Stimulated activated CD4-positive, alpha-beta T cell treated with anti-CD3 and anti-CD28 coated beads, TNF-alpha, amount 100 ng/mL, for 4 hours (primary cell): ENCODE measurements around the gene EPHA1.

Experiments used
- DNase-seq, 3 experiments: peaks; one replicate each; pipeline ENCODE4 v3.0.0-alpha.2; 2020; ENCODE audit warnings: low read depth in 3 of 3

Gene EPHA1

DNA sequence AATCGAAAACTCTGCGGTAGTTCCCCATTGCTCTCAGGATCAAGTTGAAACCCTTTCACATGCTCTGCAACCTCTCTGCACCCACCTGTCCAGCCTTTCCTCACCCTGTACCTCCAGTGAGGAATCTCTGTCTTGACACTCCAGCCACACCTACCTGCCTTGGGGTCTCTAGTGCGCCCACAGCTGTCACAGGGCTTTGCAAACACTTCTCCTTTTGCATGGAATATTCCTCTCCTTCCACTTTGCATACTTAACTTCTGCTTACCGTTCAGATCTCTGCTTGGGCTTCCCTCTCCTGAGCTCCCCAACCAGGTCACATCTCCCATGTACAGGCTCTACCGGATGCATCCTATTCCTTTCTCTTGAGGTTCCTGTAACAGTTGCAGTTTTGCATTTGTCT lies 34.1 kb downstream of the EPHA1 start:
- DNase-seq, result no peak

DNA sequence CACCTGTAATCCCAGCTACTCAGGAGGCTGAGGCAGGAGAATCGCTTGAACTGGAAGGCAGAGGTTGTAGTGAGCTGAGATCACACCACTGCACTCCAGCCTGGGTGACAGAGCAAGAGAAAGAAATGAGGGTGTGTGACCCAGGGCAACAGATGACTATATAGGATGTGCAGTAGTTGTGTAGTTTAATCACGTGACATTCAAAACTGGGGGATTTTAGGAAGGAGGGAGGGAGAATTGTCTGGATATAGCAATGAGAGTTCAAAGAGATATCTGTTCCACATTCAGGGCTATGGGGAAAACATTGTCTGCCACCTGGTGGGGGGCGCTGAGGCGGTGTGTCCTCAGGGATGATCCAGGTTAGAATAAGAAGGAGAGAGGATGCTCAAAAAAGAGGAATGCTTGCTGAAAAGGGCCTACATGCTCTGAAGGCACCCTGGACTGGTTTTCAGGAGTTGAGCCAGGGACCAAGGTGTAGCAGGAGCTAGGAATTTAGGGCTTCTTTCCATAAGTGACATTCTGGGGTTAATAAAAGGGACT lies 35.3 kb downstream of the EPHA1 start:
- no peak for DNase-seq

DNA sequence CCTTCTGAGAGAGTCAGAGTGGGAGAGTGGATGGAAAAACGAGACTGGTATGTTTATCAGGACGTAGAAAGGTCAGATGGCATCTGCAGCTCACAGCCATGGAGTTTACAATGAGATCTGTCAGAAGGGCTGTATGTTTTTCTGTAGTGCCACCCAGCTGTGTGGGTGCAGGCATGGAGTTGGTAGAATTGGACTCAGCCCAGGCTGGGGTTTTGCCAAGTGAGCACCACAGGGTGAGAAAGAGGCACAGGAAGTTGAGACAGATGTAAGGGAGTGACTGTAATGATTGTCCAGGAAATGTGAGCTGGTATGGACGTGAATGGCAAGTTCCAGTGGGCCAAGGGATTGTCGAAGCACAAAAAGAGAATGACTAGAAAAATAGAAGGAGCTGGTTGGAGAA lies 36.6 kb downstream of the EPHA1 start:
- DNase-seq, result peak in 1 of 3 experiments; percentile 32

DNA sequence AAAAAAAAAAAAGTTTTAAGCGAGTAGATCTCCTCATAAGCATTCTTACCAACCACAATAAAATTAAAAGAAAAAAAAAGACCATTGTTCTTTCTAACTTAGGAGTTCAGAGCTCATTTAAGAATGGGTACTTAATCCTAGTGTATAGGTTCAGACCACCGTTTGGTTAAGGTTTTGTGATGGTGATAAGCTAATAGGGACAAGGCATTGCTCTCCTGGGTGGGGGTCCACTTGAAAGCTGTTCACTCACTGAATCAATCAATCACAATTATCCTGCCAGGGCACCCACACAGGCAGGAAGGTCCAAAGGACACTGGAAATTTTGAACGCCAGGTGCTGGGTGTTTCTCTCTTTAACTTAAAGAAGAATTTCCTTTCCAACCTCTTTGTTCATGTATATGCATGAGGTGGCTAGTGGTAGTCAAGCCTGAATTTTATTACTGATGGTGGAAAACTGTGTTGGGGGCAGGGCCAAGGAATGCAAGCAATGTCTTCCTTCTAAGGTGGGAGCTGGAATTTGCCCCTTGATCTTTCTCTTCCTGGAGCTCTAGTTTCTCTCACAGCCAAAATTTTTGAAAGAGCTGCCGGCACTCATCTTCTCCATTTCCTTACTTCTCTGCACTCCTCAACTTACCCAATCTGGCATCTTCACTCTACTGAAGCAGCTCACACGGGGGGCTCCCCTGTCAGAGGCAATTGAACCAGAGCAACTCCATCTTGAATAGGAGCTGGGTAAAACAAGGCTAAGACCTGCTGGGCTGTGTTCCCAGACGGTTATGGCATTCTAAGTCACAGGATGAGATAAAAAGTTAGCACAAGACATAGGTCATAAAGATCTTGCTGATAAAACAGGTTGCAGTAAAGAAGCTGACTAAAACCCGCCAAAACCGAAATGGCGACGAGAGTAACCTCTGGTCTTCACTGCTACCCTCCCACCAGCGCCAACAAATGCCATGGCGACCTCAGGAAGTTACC lies 38.7 kb downstream of the EPHA1 start:
- DNase-seq, result no peak

DNA sequence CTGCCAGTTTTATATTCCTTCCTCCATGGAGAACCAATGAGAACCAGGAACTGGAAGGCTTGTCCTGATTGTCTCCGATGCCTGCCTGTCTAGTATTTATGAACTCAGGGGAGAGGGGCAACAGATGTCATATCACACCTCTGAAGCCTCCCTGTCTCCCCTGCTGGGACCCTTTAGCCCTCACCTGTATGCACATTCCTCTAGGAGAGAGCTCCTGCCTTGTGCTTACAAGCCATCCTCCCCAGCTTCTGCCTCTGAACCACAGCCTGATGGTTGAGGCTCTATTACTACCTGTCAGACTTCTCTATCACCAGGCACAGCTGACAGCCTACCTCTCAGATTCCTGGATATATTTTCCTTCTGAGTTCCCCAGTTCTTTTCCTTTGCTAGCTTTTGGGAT lies 40.3 kb downstream of the EPHA1 start:
- no peak for DNase-seq

DNA sequence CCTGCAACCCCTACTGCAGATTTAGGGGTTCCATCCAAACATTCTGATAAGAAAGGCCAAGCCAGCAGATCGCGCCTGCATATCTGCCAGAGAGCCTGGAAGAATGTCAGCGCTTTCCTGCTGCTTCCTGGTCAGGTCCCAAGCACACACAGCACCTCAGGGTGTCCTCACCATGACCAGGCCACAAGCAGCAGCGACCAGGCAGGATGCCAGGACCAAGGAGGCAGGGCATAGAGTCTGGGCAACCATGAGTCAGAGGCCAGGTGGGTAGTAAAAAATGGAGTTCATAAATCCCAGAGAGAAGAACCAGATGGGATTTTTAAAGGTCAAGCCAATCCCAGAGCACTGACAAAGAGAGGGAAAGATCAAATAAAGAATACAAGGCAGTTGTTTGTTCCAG lies 40.7 kb downstream of the EPHA1 start:
- DNase-seq, result no peak

DNA sequence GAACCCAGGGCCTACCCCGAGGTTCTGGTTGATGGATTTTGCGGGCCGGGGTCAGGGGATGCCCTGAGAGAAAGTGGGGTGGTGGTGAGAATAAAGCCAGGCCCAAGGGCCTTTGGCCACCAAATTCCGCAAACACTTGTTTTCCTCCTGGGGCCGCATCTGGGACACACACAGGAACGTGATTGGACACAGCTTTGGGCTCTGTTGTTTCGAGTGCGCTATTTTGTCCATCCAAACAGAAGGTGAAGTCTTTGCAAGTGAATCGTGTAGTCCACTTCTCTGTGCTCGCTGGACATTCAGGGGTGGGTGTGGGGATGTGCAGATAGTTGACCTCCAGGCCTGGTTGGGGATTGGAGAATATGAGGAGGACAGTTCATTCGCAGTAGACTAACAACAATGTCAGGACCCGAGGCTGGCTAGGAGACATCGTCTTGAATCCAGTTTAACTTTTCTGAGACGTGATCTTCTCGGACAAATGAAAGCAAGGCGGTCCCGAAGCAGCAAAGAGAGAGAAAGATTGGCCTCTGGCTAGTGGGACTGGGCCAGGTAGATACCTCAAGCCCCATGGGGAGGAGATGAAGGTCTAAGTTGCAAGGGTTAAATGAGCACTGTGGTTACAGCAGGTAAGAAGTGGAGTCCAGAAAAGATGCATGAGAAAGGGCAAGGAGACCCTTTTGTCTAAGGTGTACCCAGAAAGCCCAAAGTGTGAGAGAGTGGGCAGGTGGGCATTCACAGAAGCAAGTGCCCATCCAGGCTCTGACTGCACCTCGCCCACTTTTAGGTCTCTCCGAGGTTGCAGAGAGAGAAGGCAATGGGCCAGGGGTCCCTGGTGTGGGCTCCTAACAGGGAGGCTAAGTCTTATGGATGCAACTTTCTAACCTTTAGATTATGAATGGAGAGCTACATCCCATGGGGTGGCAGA lies 45.4 kb downstream of the EPHA1 start:
- no peak for DNase-seq

DNA sequence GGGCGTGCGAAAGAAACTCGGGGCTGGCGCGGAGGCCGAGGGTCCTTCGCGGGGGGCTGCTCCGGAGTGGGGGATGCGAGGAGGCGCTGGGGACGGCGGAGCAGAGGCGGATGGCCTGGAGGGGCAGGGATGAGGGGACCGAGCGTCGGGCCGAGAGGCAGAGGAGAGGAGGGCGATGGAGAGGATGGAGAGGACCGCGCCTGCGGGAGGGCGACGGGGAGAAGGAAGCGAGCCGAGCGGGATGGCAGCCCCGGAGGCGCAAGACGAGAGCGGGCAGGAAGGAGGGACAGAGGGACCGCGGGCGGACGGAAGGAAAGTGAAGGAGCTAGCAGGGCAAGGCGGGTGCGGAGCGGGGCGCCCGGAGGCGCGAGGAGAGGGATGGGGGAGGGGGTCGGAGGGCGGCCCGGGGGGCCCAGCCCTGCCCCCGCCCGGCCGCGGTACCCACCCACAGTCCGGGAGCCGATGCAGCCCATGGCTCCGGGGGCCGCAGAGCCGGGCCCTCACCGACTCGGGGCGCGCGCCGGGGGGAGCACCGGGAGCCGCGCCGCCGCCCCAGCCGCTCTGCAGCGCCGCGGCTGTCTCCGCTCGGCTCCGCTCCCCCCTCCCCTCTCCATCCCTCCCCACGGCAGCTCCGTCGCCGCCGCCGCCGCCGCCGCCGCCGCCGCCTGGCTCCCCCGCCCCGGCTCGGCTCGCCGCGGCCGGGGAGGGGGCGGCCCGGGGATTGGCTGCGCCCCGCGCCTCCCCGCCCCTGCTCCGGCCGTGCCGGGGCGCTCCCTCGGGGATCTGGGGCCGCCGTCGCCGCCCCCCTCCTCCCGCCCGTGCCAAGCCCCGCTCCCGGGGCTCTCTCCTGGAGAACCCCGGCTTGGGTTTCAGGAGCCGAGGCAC lies 46.3 kb downstream of the EPHA1 start, which contains the start of gene FAM131B:
Gene FAM131B (minus strand): TSS at position 583 of the 885 bp plus-strand sequence. CDS start 110 bp downstream, at position 473.
- no peak for DNase-seq

DNA sequence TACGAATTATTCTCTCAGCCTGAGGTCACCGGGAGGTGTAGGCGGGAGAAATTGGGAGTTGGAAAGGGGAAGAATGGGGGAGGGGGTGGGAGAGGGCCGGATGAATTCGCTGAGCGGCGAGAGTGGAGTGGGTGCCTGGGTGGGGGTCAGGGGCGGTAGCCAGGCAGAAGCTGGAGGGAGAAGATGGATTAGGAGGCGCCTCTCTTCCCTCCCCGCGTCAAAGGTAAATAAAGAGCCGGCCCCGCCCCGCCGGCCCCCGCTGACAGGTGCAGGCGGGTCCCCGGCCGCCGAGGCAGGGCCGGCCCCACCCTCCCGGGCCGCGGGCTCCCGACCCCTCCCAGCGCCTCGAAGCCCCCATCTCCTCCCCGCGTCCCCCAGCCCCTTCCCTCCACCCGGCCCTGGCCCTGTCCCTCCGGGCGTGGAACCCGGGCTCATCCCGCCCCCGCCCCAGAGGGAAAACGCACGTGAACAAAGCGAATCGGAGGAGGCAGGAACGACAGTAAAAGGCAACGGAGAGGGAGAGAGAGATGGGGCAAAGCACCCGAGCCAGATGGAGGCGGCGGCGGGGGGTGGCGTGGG lies 47.0 kb downstream of the EPHA1 start:
- no peak for DNase-seq

DNA sequence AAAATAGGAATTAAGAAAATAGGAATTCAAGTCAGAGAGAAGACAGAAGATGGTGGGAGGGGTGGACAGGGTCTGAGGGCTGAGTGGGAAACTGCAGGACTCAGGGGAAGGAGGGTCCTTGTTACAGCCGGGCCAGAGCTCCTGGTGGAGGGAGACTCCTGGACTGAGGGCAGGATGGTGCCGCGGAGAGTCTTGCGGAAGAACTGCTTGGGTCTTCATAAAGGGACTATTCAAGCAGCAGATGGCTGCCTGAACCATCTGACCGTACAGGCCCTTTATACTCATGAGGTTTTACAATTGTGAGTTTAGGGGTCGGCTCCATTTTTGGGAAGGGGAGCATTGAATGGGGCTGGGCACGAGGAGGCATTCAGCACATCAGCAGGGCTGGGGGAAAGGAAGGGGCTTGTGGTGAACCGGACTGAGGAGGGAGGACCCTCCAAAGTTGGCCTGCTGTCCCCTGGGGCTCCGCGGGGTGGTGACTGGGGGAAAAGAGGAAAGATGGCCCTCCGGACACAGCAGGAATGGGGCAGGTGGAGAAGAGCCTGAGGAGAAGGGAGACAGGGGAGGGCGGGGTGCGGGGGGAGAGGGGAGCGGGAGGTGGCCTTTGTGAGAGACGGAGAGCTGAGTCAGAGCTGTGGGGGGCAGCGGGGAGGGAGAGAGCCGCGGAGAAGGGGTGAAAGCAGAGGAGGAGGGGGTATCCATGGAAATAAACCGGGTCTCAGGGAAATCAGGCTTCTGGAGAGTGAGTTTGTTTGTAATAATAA lies 47.7 kb downstream of the EPHA1 start:
- no peak for DNase-seq

DNA sequence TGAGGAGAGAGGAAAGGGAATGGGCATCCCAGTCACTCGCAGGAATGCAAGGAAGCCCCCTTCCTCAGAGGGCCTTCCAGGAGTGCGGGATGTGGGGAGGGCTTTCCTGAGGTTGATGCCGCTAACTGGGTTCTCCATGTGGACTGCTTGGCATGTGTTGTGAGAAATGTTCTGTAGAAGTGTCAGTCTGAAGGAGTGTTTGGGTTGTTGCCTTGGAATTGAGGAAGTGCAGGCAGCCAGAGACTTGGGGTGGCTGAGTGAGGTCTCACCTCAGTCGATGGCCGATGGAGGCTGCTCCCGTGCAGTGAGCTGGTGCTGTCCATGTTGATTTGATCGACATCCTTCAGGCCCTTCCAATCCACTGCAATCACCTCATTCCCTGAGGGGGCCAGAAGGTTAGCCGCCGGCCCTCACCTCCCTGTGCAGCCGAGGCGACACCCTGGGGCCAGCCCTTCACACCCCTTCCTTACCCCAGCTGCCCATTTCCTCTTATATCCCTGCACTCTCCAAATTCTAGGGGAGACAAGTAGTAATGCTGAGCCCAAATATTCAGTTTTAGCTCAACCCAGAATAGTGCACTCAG lies 48.8 kb downstream of the EPHA1 start:
- DNase-seq, result no peak

DNA sequence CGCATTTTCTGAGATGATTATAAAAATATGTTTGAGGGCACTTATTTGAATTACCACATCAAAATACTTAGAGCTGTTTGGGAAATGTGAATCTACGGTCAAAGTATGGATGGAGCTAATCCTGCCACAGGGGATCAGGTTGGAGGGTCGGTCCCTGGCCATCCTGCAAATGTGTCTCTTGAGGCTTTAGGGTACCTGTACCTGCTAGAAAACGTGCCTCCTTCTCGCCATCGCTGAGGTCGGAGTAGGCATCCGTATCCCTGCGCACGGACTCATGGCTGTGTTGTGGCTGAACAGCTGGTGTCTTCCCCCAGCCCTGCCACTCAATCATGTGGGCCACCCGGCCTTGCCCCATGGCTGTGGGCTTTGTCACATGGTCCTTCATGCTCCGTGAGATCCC lies 50.0 kb downstream of the EPHA1 start:
- DNase-seq, result no peak

DNA sequence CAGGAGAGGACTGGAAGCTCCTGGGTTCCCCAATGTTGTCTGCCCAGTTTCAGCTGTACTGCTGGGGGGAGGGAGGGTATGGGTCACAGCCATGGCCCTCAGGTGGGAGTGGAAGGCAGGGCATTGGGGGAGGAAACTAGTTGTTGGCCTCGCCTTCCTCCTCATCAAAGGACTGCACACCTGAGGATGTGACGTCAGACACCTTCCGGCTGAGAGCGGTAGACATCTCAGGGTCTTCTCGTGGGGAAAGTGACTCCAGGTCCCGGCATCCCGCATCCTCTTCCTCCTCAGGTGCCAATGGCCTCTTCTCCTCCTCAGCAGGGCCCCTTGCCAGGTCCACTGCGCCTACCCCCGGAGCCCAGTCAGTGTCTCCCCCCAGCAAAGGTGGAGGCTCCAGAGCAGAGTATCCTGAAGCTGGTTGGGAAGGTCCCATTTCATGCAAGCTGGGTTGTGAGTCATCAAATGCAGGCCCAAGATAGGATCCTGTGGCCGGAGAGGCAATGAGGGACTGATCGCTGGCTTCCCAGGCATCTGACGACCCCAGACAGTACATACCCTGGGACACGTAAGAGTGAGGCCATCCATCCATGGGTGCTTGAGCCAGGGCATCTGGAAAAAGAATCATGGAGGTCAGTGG lies 52.1 kb downstream of the EPHA1 start:
- DNase-seq, result no peak

DNA sequence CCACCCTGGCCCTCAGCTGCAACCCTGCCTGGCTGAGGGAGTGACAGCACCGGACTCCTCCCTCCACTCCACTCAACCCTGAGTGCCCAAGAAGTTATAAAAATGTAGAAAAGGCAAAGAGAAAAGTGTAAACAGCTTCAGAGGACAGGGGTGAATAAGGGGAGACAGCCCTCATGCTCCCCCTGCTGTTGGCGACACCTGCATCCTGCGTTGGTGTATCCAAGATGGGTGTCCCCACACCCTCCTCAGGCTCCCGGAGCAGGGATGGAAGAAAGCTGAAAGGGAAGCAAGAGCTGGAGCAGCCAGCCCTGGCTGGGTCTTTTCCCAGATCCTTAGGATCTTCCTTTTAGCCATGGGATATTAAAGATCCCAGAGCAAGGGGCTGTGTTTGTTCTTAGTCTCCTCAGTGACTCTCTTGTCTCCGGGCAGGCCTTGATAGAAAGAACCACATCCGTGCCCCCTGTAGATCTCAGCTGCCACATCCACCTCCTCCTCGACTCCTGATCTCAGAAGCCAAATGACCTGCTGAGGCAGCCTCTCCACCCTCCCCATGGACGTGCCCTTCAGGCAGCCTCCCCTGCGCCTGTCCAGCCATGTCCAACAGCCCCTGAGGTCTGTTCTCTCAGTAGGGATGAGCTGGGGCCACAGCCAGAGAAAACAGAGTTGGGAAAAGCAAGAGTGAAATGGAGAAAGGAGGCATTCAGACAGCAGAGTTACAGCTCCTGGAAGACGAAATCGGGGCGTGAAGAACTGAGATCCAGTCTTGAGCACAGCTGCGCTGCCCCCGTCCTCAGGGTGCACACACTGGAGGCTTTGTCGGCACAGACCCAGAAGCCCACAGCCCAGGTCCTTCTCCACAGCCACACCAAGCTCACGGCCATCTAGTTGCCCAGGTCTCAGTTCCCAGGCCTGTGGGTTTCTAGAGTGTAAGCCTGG lies 52.9 kb downstream of the EPHA1 start:
- no peak for DNase-seq

DNA sequence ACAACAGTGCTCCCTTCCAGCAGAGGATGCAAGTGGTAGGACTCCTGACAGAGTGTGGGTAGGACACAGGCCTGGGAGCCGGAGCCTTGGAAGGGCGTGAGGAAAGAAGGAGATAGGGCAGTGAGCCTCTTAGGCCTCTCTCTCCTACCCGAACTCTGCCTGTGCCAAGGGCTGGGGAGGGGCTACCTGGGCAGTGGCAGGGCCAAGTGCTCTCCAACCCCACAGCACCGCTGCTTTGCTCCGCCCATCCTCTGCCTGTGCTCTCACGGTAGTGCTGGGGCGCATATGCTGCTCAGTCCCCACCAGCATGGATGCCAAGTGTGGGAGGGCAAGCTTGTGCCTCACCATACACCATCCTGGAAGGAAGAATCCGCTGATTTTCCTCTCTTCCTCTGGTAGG lies 53.7 kb downstream of the EPHA1 start:
- no peak for DNase-seq

DNA sequence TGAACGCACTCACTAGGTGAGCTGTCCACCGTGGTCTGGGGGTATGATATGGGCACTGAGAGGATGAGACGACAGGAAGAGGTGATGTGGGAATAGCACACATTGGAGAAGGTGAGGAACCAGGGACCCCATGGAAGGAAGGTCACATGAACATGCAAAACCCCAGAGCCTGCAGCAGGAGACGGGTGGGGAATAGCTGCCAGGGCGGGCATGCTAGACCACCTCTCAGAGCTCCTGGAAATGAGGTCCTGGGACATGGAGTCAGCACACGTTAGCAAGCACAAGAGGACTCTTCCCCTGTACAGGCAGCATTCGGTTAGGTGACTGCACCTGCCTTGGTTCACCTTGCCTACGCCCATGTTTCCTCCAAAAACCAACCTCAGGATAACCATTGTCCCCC lies 54.3 kb downstream of the EPHA1 start:
- no peak for DNase-seq

DNA sequence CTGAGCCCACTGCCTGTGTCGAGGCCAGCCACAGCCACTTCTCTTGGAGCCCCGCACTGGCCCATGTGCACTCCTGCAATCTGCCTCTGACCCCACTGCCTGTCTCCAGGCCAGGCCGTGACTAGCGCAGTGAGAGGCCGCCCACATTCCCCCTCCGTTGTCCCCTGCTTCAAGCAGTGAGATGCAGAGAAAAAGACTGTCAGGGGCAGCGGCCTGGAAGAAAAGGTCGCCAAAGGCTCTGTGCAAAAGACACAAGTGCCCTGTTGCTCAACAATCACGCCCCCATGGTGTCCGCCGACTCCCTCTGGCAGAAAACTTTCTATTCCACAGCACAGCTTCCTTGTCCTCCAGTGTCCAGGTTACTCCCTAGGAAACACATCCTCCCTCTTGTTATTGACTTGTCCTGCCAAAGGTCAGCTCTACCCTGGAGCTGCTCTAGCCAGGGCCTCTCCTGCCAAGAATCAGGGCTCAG lies 56.1 kb downstream of the EPHA1 start:
- no peak for DNase-seq

DNA sequence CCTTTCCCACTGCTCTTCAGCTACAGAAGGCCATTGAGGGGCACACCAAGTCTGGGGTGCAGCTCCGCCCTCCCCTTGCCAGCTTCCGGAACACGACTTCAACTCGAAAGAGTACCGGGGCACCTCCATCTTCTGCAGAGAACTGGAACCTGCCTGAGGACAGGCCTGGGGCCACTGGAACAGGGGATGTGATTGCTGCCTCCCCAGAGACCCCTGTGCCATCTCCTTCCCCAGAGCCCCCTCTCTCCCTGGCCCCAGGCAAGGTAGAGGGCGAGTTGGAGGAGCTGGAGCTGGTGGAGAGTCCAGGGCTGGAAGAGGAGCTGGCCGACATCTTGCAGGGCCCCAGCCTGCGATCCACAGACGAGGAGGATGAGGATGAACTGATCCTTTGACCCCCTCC lies 57.1 kb downstream of the EPHA1 start:
- DNase-seq, result no peak
